HG02970 (cell line): Measurements from ENCODE around the gene KLHL18.

Source experiments
- ATAC-seq: cut with Tn5 transposase; IDR thresholded peaks from one replicate; pipeline ENCODE4 v1.9.1; 2021; ENCODE audit warnings: mild to moderate bottlenecking, moderate library complexity, moderate number of reproducible peaks; ENCODE audit not compliant: unreplicated experiment, low FRiP score

KLHL18 gene

GRCh38 chr3:47385007-47385406 is 102.3 kb downstream of the KLHL18 start:
- no peak for ATAC-seq

- ATAC-seq = no peak
These were observed 103.1 kb downstream of the KLHL18 start for GRCh38 chr3:47385796-47386195.

GRCh38 chr3:47392933-47393332 is 110.2 kb downstream of the KLHL18 start:
- ATAC-seq = no peak

- ATAC-seq = no peak
These were observed 111.6 kb downstream of the KLHL18 start for GRCh38 chr3:47394140-47394870.

- ATAC-seq = no peak
These were observed 112.1 kb downstream of the KLHL18 start for GRCh38 chr3:47394881-47395280.
